Neural cell (in vitro differentiated cells): ENCODE results near the gene ILF3. TPM values are rescaled to one million over a fixed set of nuclear protein-coding genes. Genes with fewer than 3 reads are reported as not detected.

Experiments used
- H2AFZ ChIP-seq: fragments of 200-600, 300-800 bp; sonication (generic), shearing (Covaris generic); 2 replicates; pipeline ENCODE4 v1.6.0; 2014; ENCODE audit warnings: low read depth, mild to moderate bottlenecking, antibody characterized with exemption, low read length, moderate library complexity
- H3F3A ChIP-seq: fragments of 200-600 bp; shearing (Covaris generic); 2 replicates; pipeline ENCODE4 v1.6.1; 2016; ENCODE audit warnings: mild to moderate bottlenecking, moderate library complexity, mixed read lengths, antibody characterized with exemption, low read length; ENCODE audit not compliant: insufficient read depth, poor library complexity, severe bottlenecking
- H3K27ac ChIP-seq: fragments of 200-600, 300-800 bp; sonication (generic), shearing (Covaris generic); 2 replicates; pipeline ENCODE4 v1.5.1; 2014; ENCODE audit warnings: mild to moderate bottlenecking, low read length, moderate library complexity
- H3K27me3 ChIP-seq: fragments of 300-800, 200-600 bp; sonication (generic), shearing (Covaris generic); 2 replicates; pipeline ENCODE4 v1.6.0; 2014; ENCODE audit warnings: mild to moderate bottlenecking, low read depth, low read length, moderate library complexity; ENCODE audit not compliant: insufficient read depth
- H3K36me3 ChIP-seq: fragments of 300-800, 200-600 bp; sonication (generic), shearing (Covaris generic); 2 replicates; pipeline ENCODE4 v1.5.1; 2014; ENCODE audit warnings: mild to moderate bottlenecking, antibody characterized with exemption, low read length, moderate library complexity; ENCODE audit not compliant: insufficient read depth
- H3K4me2 ChIP-seq: fragments of 300-800, 200-600 bp; sonication (generic), shearing (Covaris generic); 2 replicates; pipeline ENCODE4 v1.6.0; 2014; ENCODE audit warnings: mild to moderate bottlenecking, low read length
- H3K4me3 ChIP-seq: fragments of 300-800, 200-600 bp; sonication (generic), shearing (Covaris generic); 2 replicates; pipeline ENCODE4 v1.5.1; 2014; ENCODE audit warnings: mild to moderate bottlenecking, low read length, moderate library complexity
- H3K79me2 ChIP-seq: fragments of 200-600 bp; shearing (Covaris generic); replicated peaks from 2 replicates; pipeline ENCODE4 v1.6.0; 2014; ENCODE audit warnings: mild to moderate bottlenecking, low read length, moderate library complexity; ENCODE audit not compliant: insufficient read depth
- H3K9ac ChIP-seq: fragments of 300-800, 200-600 bp; sonication (generic), shearing (Covaris generic); 2 replicates; pipeline ENCODE4 v1.6.1; 2016; ENCODE audit warnings: mild to moderate bottlenecking, low read length, mixed read lengths
- H3K9me2 ChIP-seq: fragments of 200-600 bp; shearing (Covaris generic); 2 replicates; pipeline ENCODE4 v1.6.1; 2016; ENCODE audit warnings: mild to moderate bottlenecking, low read length, mixed read lengths; ENCODE audit not compliant: insufficient read depth
- H3K9me3 ChIP-seq: fragments of 200-600, 300-800 bp; sonication (generic), shearing (Covaris generic); 2 replicates; pipeline ENCODE4 v1.6.1; 2016; ENCODE audit warnings: mild to moderate bottlenecking, mixed run types, low read length, moderate library complexity, mixed read lengths
- H4K20me1 ChIP-seq: fragments of 200-600 bp; shearing (Covaris generic); 2 replicates; pipeline ENCODE4 v1.6.1; 2016; ENCODE audit warnings: mild to moderate bottlenecking, mixed run types; ENCODE audit not compliant: insufficient read depth
- EP300 ChIP-seq: fragments of 450-650 bp; conservative IDR thresholded peaks from 2 replicates; pipeline ENCODE4 v1.6.1; 2014; ENCODE audit warnings: antibody characterized with exemption, mild to moderate bottlenecking, moderate library complexity; ENCODE audit not compliant: poor library complexity, severe bottlenecking
- EZH2 ChIP-seq: fragments of 200-600, 300-800 bp; shearing (Covaris generic), sonication (generic); IDR thresholded peaks from 2 replicates; pipeline ENCODE4 v1.6.1; 2014; ENCODE audit warnings: antibody characterized with exemption, low read length, borderline replicate concordance, mild to moderate bottlenecking; ENCODE audit not compliant: insufficient read depth, poor library complexity, severe bottlenecking
- RAD21 ChIP-seq: fragments of 450-650 bp; conservative IDR thresholded peaks from 2 replicates; pipeline ENCODE4 v1.6.1; 2014; ENCODE audit warnings: antibody characterized with exemption, mild to moderate bottlenecking, moderate library complexity
- SMC3 ChIP-seq: fragments of 450-650 bp; conservative IDR thresholded peaks from 2 replicates; pipeline ENCODE4 v1.6.1; 2014; ENCODE audit warnings: antibody characterized with exemption, mild to moderate bottlenecking, moderate library complexity; ENCODE audit not compliant: poor library complexity
- TAF1 ChIP-seq: IDR thresholded peaks from 2 replicates; pipeline ENCODE4 v1.6.1; 2012; ENCODE audit warnings: low read depth
- polyA plus RNA-seq: library from polyadenylated mRNA; depleted of rRNA; stranded (reverse); fragments of >200 nt; gene quantifications from 2 replicates; pipeline ENCODE4 v1.2.3, GENCODE V29; 2014
- TF ChIP-seq, protein P1 (sequence below): fragments of 450-650 bp; IDR thresholded peaks from 2 replicates; pipeline ENCODE4 v1.5.1; 2014; ENCODE audit warnings: antibody characterized with exemption, mild to moderate bottlenecking, moderate library complexity; ENCODE audit not compliant: poor library complexity, severe bottlenecking
- TF ChIP-seq, protein P2 (sequence below): IDR thresholded peaks from 2 replicates; pipeline ENCODE4 v1.6.1; 2012; ENCODE audit warnings: borderline replicate concordance

Gene ILF3
- polyA plus RNA-seq, 1 donor from 2014 or later, result 464 TPM

DNA sequence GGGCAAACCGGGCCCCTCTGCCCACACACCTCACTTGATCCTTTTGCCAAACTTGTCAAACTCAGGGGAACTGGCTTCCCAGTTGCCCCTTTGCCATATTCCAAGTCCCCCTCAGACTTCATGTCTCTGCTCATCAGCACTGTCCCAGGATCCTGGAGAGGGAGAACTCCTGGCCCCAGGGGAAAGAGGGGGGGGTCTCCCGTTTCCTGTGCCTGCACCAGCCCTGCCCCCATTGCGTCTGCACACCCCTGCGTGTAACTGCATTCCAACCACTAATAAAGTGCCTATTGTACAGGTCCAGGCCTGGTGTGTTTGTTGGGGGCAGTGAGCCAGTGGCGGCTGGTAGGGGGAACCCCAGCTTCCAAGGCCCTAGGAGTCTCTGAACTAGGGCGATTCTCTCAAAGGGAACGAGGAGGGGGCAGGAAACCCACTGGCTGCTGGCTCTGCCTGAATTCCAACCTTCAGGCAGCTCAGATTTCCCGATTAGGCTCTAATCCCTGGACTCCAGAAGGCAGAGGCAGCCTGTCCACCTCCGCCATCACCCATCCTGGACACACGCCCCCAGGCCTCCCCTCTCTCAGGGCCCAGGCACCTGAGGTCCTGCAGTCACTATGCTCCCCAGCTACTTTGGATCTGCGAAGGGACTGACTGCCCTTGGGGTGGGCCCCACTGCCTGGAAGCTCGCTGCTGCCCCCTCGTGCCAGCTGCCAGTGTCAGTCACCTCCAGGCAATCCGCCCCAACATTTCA lies 9.7 kb upstream of the ILF3 start:
- no peaks in the 10 kb centered on the region for H3K79me2 ChIP-seq
- TF ChIP-seq RAD21, result peak; percentile 79
- peak; percentile 86 for TF ChIP-seq SMC3
- TF ChIP-seq EZH2, result no peak
- TF ChIP-seq, protein P1, sequence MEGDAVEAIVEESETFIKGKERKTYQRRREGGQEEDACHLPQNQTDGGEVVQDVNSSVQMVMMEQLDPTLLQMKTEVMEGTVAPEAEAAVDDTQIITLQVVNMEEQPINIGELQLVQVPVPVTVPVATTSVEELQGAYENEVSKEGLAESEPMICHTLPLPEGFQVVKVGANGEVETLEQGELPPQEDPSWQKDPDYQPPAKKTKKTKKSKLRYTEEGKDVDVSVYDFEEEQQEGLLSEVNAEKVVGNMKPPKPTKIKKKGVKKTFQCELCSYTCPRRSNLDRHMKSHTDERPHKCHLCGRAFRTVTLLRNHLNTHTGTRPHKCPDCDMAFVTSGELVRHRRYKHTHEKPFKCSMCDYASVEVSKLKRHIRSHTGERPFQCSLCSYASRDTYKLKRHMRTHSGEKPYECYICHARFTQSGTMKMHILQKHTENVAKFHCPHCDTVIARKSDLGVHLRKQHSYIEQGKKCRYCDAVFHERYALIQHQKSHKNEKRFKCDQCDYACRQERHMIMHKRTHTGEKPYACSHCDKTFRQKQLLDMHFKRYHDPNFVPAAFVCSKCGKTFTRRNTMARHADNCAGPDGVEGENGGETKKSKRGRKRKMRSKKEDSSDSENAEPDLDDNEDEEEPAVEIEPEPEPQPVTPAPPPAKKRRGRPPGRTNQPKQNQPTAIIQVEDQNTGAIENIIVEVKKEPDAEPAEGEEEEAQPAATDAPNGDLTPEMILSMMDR, result peak; percentile 86
- no peak for TF ChIP-seq EP300
- H3K36me3 ChIP-seq, result no peaks in the 10 kb centered on the region
- peak overlapping the region; percentile 21 for H3K27ac ChIP-seq
- no peak overlapping the region for H3K4me2 ChIP-seq
- no peaks in the 10 kb centered on the region for H3K27me3 ChIP-seq
- no peak overlapping the region for H3K9ac ChIP-seq
- no peaks in the 10 kb centered on the region for H4K20me1 ChIP-seq
- no peaks in the 10 kb centered on the region for H3F3A ChIP-seq
- no peak overlapping the region for H3K4me3 ChIP-seq
- no peak overlapping the region for H2AFZ ChIP-seq
- H3K9me3 ChIP-seq, result no peaks in the 10 kb centered on the region
- no peaks in the 10 kb centered on the region for H3K9me2 ChIP-seq

DNA sequence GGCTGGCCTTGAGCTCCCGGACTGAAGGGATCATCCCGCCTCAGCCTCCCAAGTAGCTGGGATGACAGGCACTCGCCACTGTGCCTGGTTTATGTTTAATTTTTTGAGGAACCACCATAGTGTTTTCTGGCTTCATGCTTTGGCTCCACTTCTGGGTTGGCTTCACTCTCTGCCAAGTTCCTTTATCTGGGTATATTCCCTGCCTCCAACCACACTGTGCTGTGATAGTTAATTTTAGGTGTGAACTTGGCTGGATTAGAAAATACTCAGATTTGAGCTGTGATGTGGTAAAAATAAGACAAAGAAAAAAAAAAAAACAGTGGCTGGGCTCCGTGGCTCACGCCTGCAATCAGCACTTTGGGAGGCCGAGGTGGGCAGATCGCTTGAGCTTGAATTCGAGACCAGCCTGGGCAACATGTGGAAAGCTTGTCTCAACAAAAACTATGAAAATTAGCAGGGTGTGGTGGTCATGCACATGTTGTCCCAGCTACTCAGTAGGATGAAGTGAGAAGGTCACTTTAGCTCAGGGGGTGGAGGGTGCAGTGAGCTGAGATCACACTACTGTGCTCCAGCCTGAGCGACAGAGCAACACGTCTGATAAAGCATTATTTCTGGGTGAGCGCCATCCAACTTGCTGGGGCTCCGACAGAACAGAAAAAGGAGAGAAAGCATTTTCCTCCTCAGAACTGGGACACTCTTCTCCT lies 7.5 kb upstream of the ILF3 start:
- Histone ChIP-seq H2AFZ (no peak overlapping the region), H3K27ac (no peak overlapping the region), H3K9me3 (no peaks in the 10 kb centered on the region), H3K9ac (no peak overlapping the region), H4K20me1 (no peaks in the 10 kb centered on the region), H3F3A (no peaks in the 10 kb centered on the region), H3K4me2 (no peak overlapping the region), H3K27me3 (no peaks in the 10 kb centered on the region), H3K9me2 (no peaks in the 10 kb centered on the region), H3K4me3 (no peak overlapping the region), H3K79me2 (no peaks in the 10 kb centered on the region), H3K36me3 (no peaks in the 10 kb centered on the region)
- TF ChIP-seq, protein P1, result no peak
- no peak for TF ChIP-seq SMC3
- TF ChIP-seq, protein P2, sequence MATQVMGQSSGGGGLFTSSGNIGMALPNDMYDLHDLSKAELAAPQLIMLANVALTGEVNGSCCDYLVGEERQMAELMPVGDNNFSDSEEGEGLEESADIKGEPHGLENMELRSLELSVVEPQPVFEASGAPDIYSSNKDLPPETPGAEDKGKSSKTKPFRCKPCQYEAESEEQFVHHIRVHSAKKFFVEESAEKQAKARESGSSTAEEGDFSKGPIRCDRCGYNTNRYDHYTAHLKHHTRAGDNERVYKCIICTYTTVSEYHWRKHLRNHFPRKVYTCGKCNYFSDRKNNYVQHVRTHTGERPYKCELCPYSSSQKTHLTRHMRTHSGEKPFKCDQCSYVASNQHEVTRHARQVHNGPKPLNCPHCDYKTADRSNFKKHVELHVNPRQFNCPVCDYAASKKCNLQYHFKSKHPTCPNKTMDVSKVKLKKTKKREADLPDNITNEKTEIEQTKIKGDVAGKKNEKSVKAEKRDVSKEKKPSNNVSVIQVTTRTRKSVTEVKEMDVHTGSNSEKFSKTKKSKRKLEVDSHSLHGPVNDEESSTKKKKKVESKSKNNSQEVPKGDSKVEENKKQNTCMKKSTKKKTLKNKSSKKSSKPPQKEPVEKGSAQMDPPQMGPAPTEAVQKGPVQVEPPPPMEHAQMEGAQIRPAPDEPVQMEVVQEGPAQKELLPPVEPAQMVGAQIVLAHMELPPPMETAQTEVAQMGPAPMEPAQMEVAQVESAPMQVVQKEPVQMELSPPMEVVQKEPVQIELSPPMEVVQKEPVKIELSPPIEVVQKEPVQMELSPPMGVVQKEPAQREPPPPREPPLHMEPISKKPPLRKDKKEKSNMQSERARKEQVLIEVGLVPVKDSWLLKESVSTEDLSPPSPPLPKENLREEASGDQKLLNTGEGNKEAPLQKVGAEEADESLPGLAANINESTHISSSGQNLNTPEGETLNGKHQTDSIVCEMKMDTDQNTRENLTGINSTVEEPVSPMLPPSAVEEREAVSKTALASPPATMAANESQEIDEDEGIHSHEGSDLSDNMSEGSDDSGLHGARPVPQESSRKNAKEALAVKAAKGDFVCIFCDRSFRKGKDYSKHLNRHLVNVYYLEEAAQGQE, result no peak
- TF ChIP-seq EP300, result no peak
- TF ChIP-seq TAF1, result no peak
